HEK293 (cell line): ENCODE measurements around the gene B4GAT1.

Experiments
- CTCF ChIA-PET: fragments of 350-600 bp; formaldehyde crosslinking; extraction: SDS; loops from one replicate; lab custom pipeline; 2021; ENCODE audit warnings: antibody characterized with exemption; lab: Yijun Ruan, JAX
- POLR2A ChIA-PET: fragments of 300-600 bp; formaldehyde crosslinking; extraction: SDS; loops from one replicate; lab custom pipeline; 2020; ENCODE audit warnings: antibody characterized with exemption, inconsistent platforms; lab: Yijun Ruan, JAX
- H3K27ac ChIP-seq: fragments of 200-500 bp; sonication (Bioruptor generic); 2 replicates; pipeline ENCODE4 v1.5.1; 2014; ENCODE audit warnings: low read depth, low read length, control low read depth, inconsistent platforms; ENCODE audit errors: extremely low read depth
- H3K36me3 ChIP-seq, 2 experiments: fragments of 200-500 bp in 1 of 2; sonication (Bioruptor generic) in 1 of 2; 1 replicate in 1 of 2; 2 replicates in 1 of 2; pipeline ENCODE4 v1.5.1; 2014 to 2017; ENCODE audit warnings: inconsistent platforms in 2 of 2, low read length in 2 of 2; ENCODE audit not compliant: control insufficient read depth in 2 of 2, insufficient read depth in 1 of 2
- H3K4me1 ChIP-seq: fragments of 200-500 bp; sonication (Bioruptor generic); 2 replicates; pipeline ENCODE4 v1.5.1; 2014; ENCODE audit warnings: mild to moderate bottlenecking, low read length, inconsistent platforms; ENCODE audit not compliant: control insufficient read depth, insufficient read depth
- H3K4me3 ChIP-seq: 2 replicates; pipeline ENCODE4 v1.5.1; 2011; ENCODE audit warnings: low read depth, mild to moderate bottlenecking, control low read depth, low read length, moderate library complexity
- H3K9me3 ChIP-seq: fragments of 200-500 bp; sonication (Bioruptor generic); 2 replicates; pipeline ENCODE4 v1.5.1; 2014; ENCODE audit warnings: low read depth, low read length, inconsistent platforms; ENCODE audit not compliant: control insufficient read depth, insufficient read depth
- AEBP2 ChIP-seq: fragments of 450-650 bp; formaldehyde crosslinking; IDR thresholded peaks from 2 replicates; pipeline ENCODE4 v1.5.1; 2016; ENCODE audit warnings: missing biosample characterization, missing genetic modification characterization, borderline replicate concordance
- FEZF1 ChIP-seq: fragments of 450-650 bp; formaldehyde crosslinking; IDR thresholded peaks from 2 replicates; pipeline ENCODE4 v1.5.1; 2016; ENCODE audit warnings: missing biosample characterization, missing genetic modification characterization
- GFI1B ChIP-seq: fragments of 450-650 bp; formaldehyde crosslinking; IDR thresholded peaks from 2 replicates; pipeline ENCODE4 v1.5.1; 2016; ENCODE audit warnings: missing biosample characterization, missing genetic modification characterization
- HOXA7 ChIP-seq: sonication (generic); formaldehyde crosslinking; IDR thresholded peaks from 2 replicates; pipeline ENCODE4 v1.8.1; 2022; ENCODE audit warnings: missing genetic modification reagents, borderline replicate concordance
- KLF16 ChIP-seq: fragments of 450-650 bp; formaldehyde crosslinking; IDR thresholded peaks from 2 replicates; pipeline ENCODE4 v1.5.1; 2017; ENCODE audit warnings: missing biosample characterization, missing genetic modification characterization
- KLF7 ChIP-seq: fragments of 450-650 bp; formaldehyde crosslinking; IDR thresholded peaks from 2 replicates; pipeline ENCODE4 v1.5.1; 2016; ENCODE audit warnings: missing biosample characterization, missing genetic modification characterization, borderline replicate concordance
- SCRT1 ChIP-seq: fragments of 450-650 bp; formaldehyde crosslinking; IDR thresholded peaks from 2 replicates; pipeline ENCODE4 v1.5.1; 2016; ENCODE audit warnings: missing biosample characterization, missing genetic modification characterization, borderline replicate concordance
- SP3 ChIP-seq: fragments of 450-650 bp; formaldehyde crosslinking; IDR thresholded peaks from 2 replicates; pipeline ENCODE4 v1.5.1; 2016; ENCODE audit warnings: missing biosample characterization, missing genetic modification characterization
- TCF7L2 ChIP-seq: IDR thresholded peaks from 2 replicates; pipeline ENCODE4 v1.6.1; 2011; ENCODE audit warnings: low read depth, mild to moderate bottlenecking, inconsistent platforms, low read length, moderate library complexity, borderline replicate concordance
- ZNF157 ChIP-seq: fragments of 450-650 bp; formaldehyde crosslinking; IDR thresholded peaks from 2 replicates; pipeline ENCODE4 v1.5.1; 2016; ENCODE audit warnings: missing biosample characterization, missing genetic modification characterization
- ZNF2 ChIP-seq: fragments of 450-650 bp; formaldehyde crosslinking; IDR thresholded peaks from 2 replicates; pipeline ENCODE4 v1.5.1; 2016; ENCODE audit warnings: missing biosample characterization, missing genetic modification characterization
- ZNF302 ChIP-seq: fragments of 450-650 bp; formaldehyde crosslinking; IDR thresholded peaks from 2 replicates; pipeline ENCODE4 v1.5.1; 2016; ENCODE audit warnings: missing biosample characterization, missing genetic modification characterization, low read depth
- ZNF350 ChIP-seq: fragments of 450-650 bp; formaldehyde crosslinking; IDR thresholded peaks from 2 replicates; pipeline ENCODE4 v1.5.0; 2017; ENCODE audit warnings: missing biosample characterization, mild to moderate bottlenecking, missing genetic modification characterization
- ZNF423 ChIP-seq: fragments of 450-650 bp; formaldehyde crosslinking; IDR thresholded peaks from 2 replicates; pipeline ENCODE4 v1.5.1; 2016; ENCODE audit warnings: missing biosample characterization, missing genetic modification characterization
- ZNF426 ChIP-seq: fragments of 450-650 bp; formaldehyde crosslinking; IDR thresholded peaks from 2 replicates; pipeline ENCODE4 v1.5.1; 2017; ENCODE audit warnings: missing biosample characterization, missing genetic modification characterization, mild to moderate bottlenecking, inconsistent platforms, moderate library complexity
- ZNF555 ChIP-seq: fragments of 450-650 bp; formaldehyde crosslinking; conservative IDR thresholded peaks from 2 replicates; pipeline ENCODE4 v1.5.1; 2017; ENCODE audit warnings: missing biosample characterization, mild to moderate bottlenecking, missing genetic modification characterization, inconsistent platforms
- ZNF596 ChIP-seq: fragments of 450-650 bp; IDR thresholded peaks from 2 replicates; pipeline ENCODE4 v1.5.0; 2018; ENCODE audit warnings: missing biosample characterization, mild to moderate bottlenecking, missing genetic modification characterization, moderate library complexity
- ZNF654 ChIP-seq: fragments of 450-650 bp; formaldehyde crosslinking; IDR thresholded peaks from 2 replicates; pipeline ENCODE4 v1.5.1; 2016; ENCODE audit warnings: low read depth, missing biosample characterization, missing genetic modification characterization
- ZNF791 ChIP-seq: fragments of 450-650 bp; formaldehyde crosslinking; IDR thresholded peaks from 2 replicates; pipeline ENCODE4 v1.5.1; 2016; ENCODE audit warnings: missing biosample characterization, missing genetic modification characterization
- ZNF792 ChIP-seq: fragments of 450-650 bp; formaldehyde crosslinking; IDR thresholded peaks from 2 replicates; pipeline ENCODE4 v1.5.1; 2016; ENCODE audit warnings: missing biosample characterization, missing genetic modification characterization
- ZSCAN16 ChIP-seq: fragments of 450-650 bp; formaldehyde crosslinking; IDR thresholded peaks from 2 replicates; pipeline ENCODE4 v1.5.1; 2016; ENCODE audit warnings: missing biosample characterization, missing genetic modification characterization
- TF ChIP-seq, protein P1 (sequence below): fragments of 450-650 bp; formaldehyde crosslinking; IDR thresholded peaks from 2 replicates; pipeline ENCODE4 v1.5.1; 2016; ENCODE audit warnings: missing biosample characterization, missing genetic modification characterization
- TF ChIP-seq, protein P2 (sequence below): fragments of 450-650 bp; formaldehyde crosslinking; IDR thresholded peaks from 2 replicates; pipeline ENCODE4 v1.5.1; 2016; ENCODE audit warnings: missing biosample characterization, missing genetic modification characterization, borderline replicate concordance

B4GAT1 gene

GRCh38 chr11:66316849-66317251, 30.6 kb downstream of the B4GAT1 start, which contains the start of gene CD248:
Gene CD248, minus strand, starts transcription at chr11:66317044. Its CDS starts 17 bp downstream, at chr11:66317027.
- TF ChIP-seq ZNF423 (tag by site-specific recombination): no peak
- no peak for TF ChIP-seq KLF7 (tag by site-specific recombination)
- no peak for TF ChIP-seq GFI1B
- no peak for TF ChIP-seq HOXA7 (CRISPR knock-in tag)
- TF ChIP-seq AEBP2: no peak
- TF ChIP-seq, protein P1, sequence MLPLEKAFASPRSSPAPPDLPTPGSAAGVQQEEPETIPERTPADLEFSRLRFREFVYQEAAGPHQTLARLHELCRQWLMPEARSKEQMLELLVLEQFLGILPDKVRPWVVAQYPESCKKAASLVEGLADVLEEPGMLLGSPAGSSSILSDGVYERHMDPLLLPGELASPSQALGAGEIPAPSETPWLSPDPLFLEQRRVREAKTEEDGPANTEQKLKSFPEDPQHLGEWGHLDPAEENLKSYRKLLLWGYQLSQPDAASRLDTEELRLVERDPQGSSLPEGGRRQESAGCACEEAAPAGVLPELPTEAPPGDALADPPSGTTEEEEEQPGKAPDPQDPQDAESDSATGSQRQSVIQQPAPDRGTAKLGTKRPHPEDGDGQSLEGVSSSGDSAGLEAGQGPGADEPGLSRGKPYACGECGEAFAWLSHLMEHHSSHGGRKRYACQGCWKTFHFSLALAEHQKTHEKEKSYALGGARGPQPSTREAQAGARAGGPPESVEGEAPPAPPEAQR (tag by site-specific recombination): no peak
- no peak for TF ChIP-seq SP3 (tag by site-specific recombination)
- no peak for TF ChIP-seq ZNF555 (tag by site-specific recombination)
- TF ChIP-seq ZNF791 (tag by site-specific recombination): no peak
- Histone ChIP-seq H3K27ac (no peak within 1 kb of the TSS), H3K9me3 (no peaks in the 10 kb centered on the region), H3K36me3 (no peaks in the 10 kb centered on the region), H3K4me1 (no peaks in the 10 kb centered on the region), H3K4me3 (no peak within 1 kb of the TSS)
- POLR2A ChIA-PET: interaction anchor here (0.6 to 1.2 kb wide), 2 partner anchors 19 to 102 kb away, joined by 3 read pairs; partner anchors contain the start of gene RIN1
- CTCF ChIA-PET: interaction anchor here (0.7 kb wide), 1 partner anchor 10 kb away, joined by 3 read pairs; no protein-coding TSS in a partner anchor

DNA sequence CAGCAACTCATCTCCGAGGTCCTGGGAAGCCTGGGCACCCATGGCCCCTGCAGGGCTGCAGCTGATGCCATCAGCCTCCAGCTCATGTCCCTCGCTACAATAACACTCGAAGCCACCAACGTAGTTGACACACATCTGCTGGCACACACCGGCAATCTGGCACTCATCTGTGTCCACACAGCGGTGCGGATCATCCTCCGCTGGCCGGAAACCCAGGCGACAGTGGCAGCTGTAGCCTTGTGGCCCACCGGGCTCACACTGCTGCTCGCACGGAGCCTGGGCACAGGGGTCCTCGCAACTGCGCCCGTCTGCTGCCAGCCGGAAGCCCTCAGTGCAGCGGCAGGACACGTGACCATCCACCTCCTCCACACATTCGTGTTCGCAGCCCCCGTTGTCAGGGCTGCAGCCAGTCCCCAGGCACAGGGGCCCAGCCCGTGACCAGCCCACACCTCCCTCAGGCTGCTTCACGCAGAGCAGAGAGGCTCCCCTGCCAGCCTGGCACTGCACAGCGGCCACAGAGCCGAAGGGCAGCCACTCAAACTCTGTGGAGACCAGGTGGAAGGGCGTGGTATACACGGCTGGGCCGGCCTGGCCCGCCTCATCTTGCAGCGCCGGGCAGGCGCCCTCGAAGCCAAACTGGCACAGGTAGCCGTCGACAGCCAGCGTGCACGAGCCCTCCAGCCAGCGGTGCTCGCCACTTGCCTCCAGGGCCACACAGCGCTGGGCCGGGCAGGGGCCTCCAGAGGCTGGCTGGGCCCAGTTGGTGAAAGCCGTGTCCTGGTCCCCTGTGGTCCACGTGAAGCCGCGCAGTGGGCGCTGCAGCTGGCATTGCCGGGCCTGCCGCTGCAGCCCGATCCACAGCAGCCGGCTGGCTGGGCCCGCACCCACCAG, 31.3 kb downstream of the B4GAT1 start:
- Histone ChIP-seq H3K9me3 (no peaks in the 10 kb centered on the region), H3K4me1 (no peaks in the 10 kb centered on the region), H3K4me3 (no peak overlapping the region), H3K27ac (no peak overlapping the region), H3K36me3 (no peaks in the 10 kb centered on the region)
- TF ChIP-seq ZNF426 (no peak), ZNF2 (tag by site-specific recombination) (no peak), FEZF1 (tag by site-specific recombination) (no peak)
- ChIA-PET CTCF (interaction anchor here (0.6 to 1.1 kb wide), 2 partner anchors 17 to 45 kb away, joined by 3 to 5 read pairs; no protein-coding TSS in a partner anchor), POLR2A (interaction anchor here (0.5 to 1.2 kb wide), 3 partner anchors 20 to 234 kb away, joined by 3 read pairs; partner anchors contain the start of gene RIN1)

- CTCF ChIA-PET: interaction anchor here (1.0 to 1.1 kb wide), 2 partner anchors 15 to 46 kb away, joined by 3 to 5 read pairs; no protein-coding TSS in a partner anchor
- POLR2A ChIA-PET: interaction anchor here (0.5 to 1.2 kb wide), 2 partner anchors 20 to 234 kb away, joined by 3 read pairs; partner anchors contain the start of gene RIN1
These were observed 31.9 kb downstream of the B4GAT1 start for GRCh38 chr11:66315498-66315885.

More at GRCh38 chr11:66315498-66315885, 31.9 kb downstream of the B4GAT1 start:
- Histone ChIP-seq H3K4me3 (no peak overlapping the region), H3K9me3 (no peaks in the 10 kb centered on the region), H3K4me1 (no peaks in the 10 kb centered on the region), H3K36me3 (no peaks in the 10 kb centered on the region), H3K27ac (no peak overlapping the region)
- TF ChIP-seq TCF7L2 (no peak), ZNF596 (tag by site-specific recombination) (no peak), SCRT1 (tag by site-specific recombination) (no peak), ZSCAN16 (tag by site-specific recombination) (no peak), KLF16 (tag by site-specific recombination) (no peak), ZNF350 (tag by site-specific recombination) (no peak), ZNF792 (tag by site-specific recombination) (no peak), ZNF302 (tag by site-specific recombination) (no peak), ZNF157 (tag by site-specific recombination) (no peak), ZNF654 (tag by site-specific recombination) (no peak)
- TF ChIP-seq, protein P2, sequence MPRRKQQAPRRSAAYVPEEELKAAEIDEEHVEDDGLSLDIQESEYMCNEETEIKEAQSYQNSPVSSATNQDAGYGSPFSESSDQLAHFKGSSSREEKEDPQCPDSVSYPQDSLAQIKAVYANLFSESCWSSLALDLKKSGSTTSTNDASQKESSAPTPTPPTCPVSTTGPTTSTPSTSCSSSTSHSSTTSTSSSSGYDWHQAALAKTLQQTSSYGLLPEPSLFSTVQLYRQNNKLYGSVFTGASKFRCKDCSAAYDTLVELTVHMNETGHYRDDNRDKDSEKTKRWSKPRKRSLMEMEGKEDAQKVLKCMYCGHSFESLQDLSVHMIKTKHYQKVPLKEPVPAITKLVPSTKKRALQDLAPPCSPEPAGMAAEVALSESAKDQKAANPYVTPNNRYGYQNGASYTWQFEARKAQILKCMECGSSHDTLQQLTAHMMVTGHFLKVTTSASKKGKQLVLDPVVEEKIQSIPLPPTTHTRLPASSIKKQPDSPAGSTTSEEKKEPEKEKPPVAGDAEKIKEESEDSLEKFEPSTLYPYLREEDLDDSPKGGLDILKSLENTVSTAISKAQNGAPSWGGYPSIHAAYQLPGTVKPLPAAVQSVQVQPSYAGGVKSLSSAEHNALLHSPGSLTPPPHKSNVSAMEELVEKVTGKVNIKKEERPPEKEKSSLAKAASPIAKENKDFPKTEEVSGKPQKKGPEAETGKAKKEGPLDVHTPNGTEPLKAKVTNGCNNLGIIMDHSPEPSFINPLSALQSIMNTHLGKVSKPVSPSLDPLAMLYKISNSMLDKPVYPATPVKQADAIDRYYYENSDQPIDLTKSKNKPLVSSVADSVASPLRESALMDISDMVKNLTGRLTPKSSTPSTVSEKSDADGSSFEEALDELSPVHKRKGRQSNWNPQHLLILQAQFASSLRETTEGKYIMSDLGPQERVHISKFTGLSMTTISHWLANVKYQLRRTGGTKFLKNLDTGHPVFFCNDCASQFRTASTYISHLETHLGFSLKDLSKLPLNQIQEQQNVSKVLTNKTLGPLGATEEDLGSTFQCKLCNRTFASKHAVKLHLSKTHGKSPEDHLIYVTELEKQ: no peak
- TF ChIP-seq, protein P1 (tag by site-specific recombination): no peak
